T follicular helper cell (primary cell): ENCODE measurements around the gene PELI2.

ENCODE experiments used
- DNase-seq: peaks from one replicate; pipeline ENCODE4 v3.0.0-alpha.2; 2020; ENCODE audit warnings: low read depth

PELI2 gene

GRCh38 chr14:56349960-56350359, 231.7 kb downstream of the PELI2 start:
- no peak for DNase-seq
